Neutrophil (primary cell): ENCODE data around the gene COL4A6.

Source experiments
- H3K27ac ChIP-seq: fragments of 200-600 bp; sonication (generic); 2 replicates; pipeline ENCODE4 v1.5.1; 2016; ENCODE audit warnings: mild to moderate bottlenecking, moderate library complexity
- H3K27me3 ChIP-seq: fragments of 200-600 bp; sonication (generic); 2 replicates; pipeline ENCODE4 v1.6.0; 2016; ENCODE audit warnings: mild to moderate bottlenecking
- H3K36me3 ChIP-seq: fragments of 200-600 bp; sonication (generic); 2 replicates; pipeline ENCODE4 v1.5.1; 2017
- H3K4me1 ChIP-seq, 2 experiments: fragments of 200-600 bp in 1 of 2; sonication (generic) in 1 of 2; 1 replicate in 1 of 2; 2 replicates in 1 of 2; pipeline versions ENCODE4 v1.5.1 to v1.6.1; 2013 to 2016; ENCODE audit warnings: low read depth in 1 of 2, low read length in 1 of 2, mild to moderate bottlenecking in 1 of 2, moderate library complexity in 1 of 2; ENCODE audit not compliant: control insufficient read depth in 1 of 2, insufficient read depth in 1 of 2
- H3K4me3 ChIP-seq, 2 experiments: fragments of 200-600 bp in 1 of 2; sonication (generic) in 1 of 2; 1 replicate in 1 of 2; 2 replicates in 1 of 2; pipeline ENCODE4 v1.5.1; 2013 to 2016; ENCODE audit warnings: low read depth in 1 of 2, low read length in 1 of 2, mild to moderate bottlenecking in 1 of 2, moderate library complexity in 1 of 2
- H3K9me3 ChIP-seq: fragments of 200-600 bp; sonication (generic); 2 replicates; pipeline ENCODE4 v1.5.1; 2016
- CTCF ChIP-seq: fragments of 200-600 bp; sonication (generic); IDR thresholded peaks from 2 replicates; pipeline ENCODE4 v1.5.1; 2016; ENCODE audit warnings: antibody characterized with exemption

The COL4A6 gene

GRCh38 chrX:108347800-108348199 lies 90.4 kb downstream of the COL4A6 start:
- H3K27ac ChIP-seq, result no peak overlapping the region

DNA sequence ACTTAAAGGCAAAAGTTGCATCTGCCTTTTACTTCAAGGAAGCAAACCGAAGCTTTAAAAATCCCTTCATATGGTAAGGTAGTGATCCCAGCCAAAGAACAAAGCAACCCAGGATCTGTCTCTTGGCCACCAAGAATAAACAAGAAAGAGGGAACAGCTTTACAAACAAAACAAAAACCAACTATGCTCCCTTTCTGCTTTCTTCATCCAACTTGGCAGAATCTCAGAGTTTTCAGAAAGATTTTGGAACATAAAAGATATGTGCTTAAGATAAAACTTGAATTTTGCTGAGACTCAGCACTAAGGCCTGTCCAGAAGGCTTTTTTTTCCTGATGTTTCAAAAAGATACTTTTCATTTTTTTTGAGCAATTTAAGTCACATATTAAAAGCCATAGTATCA lies 94.0 kb downstream of the COL4A6 start:
- Histone ChIP-seq H3K27ac (no peak overlapping the region), H3K36me3 (no peaks in the 10 kb centered on the region), H3K27me3 (no peaks in the 10 kb centered on the region), H3K9me3 (no peaks in the 10 kb centered on the region), H3K4me3 (no peak overlapping the region), H3K4me1 (no peaks in the 10 kb centered on the region)
- TF ChIP-seq CTCF, result no peak

More at GRCh38 chrX:108347800-108348199, 90.4 kb downstream of the COL4A6 start:
- Histone ChIP-seq H3K27me3 (no peaks in the 10 kb centered on the region), H3K9me3 (no peaks in the 10 kb centered on the region), H3K4me3 (no peak overlapping the region), H3K4me1 (no peaks in the 10 kb centered on the region), H3K36me3 (no peaks in the 10 kb centered on the region)
- no peak for TF ChIP-seq CTCF

DNA sequence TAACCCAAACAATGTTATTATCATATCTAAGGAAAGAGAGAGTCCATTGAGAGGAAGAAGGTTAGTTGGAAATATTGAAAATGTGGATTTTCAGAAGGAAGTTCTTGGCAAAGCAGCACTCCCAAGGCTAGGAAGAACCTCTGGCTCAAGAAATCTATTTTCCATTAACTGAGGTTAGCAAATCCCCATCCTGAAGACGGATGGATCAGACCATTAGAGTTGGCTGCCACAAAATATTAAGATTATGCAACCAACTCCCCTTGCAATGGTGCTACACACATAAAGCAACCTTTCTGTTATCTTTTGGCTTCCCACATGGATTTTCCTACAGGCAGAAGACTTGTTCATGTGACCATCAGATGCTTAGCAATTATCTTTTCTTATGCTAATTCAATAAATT lies 96.3 kb downstream of the COL4A6 start:
- Histone ChIP-seq H3K4me3 (no peak overlapping the region), H3K27me3 (no peaks in the 10 kb centered on the region), H3K4me1 (no peaks in the 10 kb centered on the region), H3K9me3 (no peaks in the 10 kb centered on the region), H3K27ac (no peak overlapping the region), H3K36me3 (no peaks in the 10 kb centered on the region)
- no peak for TF ChIP-seq CTCF

- no peaks in the 10 kb centered on the region for H3K27me3 ChIP-seq
Measured at GRCh38 chrX:108332281-108332680, 105.9 kb downstream of the COL4A6 start.

GRCh38 chrX:108331126-108331909 lies 106.9 kb downstream of the COL4A6 start:
- TF ChIP-seq CTCF, result no peak
- Histone ChIP-seq H3K9me3 (no peaks in the 10 kb centered on the region), H3K4me1 (no peaks in the 10 kb centered on the region), H3K36me3 (no peaks in the 10 kb centered on the region), H3K27ac (no peak overlapping the region), H3K4me3 (no peak overlapping the region), H3K27me3 (no peaks in the 10 kb centered on the region)

More at GRCh38 chrX:108332281-108332680, 105.9 kb downstream of the COL4A6 start:
- Histone ChIP-seq H3K4me3 (no peak overlapping the region), H3K4me1 (no peaks in the 10 kb centered on the region), H3K9me3 (no peaks in the 10 kb centered on the region), H3K36me3 (no peaks in the 10 kb centered on the region), H3K27ac (no peak overlapping the region)
- no peak for TF ChIP-seq CTCF
